HEK293T (cell line): Measurements from ENCODE around the gene SPAG16.

Experiments
- BHLHE40 ChIP-seq: fragments of 450-650 bp; IDR thresholded peaks from 2 replicates; pipeline ENCODE4 v1.6.1; 2016; ENCODE audit warnings: mild to moderate bottlenecking, moderate library complexity, borderline replicate concordance
- CTBP1 ChIP-seq: fragments of 450-650 bp; IDR thresholded peaks from 2 replicates; pipeline ENCODE4 v1.6.1; 2016; ENCODE audit warnings: borderline replicate concordance
- FOXM1 ChIP-seq: fragments of 450-650 bp; IDR thresholded peaks from 2 replicates; pipeline ENCODE4 v1.6.1; 2017; ENCODE audit warnings: mild to moderate bottlenecking, borderline replicate concordance
- ZNF384 ChIP-seq: fragments of 450-650 bp; IDR thresholded peaks from 2 replicates; pipeline ENCODE4 v1.6.1; 2016

DNA sequence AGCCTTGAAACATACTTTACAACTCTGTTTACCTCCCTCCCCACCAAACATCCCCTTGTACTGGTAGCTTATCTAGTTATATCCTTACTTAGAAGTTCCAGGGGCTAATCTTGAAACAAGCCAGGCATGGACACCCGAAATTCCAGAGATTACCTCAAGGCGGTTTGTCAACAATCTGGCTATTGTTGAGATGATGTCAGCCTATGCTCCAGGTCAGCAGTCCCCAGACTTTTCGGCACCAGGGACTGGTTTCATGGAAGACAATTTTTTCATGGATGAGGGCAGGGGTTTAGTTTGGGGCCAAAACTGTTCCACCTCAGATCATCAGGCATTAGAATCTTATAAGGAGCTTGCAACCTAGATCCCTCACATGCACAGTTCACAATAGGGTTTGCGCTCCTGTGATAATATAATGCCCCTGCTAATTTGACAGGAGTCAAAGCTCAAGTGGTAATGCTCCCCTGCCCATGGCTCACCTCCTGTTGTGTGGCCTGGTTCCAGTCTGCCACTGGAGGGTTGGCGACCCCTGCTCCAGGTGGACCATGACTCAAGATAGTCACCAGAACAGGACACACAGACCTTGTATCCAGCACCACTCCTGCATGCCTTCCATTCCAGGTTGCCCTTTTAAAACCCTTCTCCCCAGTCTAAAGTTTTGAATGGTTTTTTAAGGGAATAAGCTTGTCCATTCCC lies 171.2 kb downstream of the SPAG16 start:
- TF ChIP-seq BHLHE40 (no peak), ZNF384 (no peak), FOXM1 (no peak), CTBP1 (no peak)
